Measurements from ENCODE around the gene PRPF19.
A peak's percentile ranks its signal among the peaks of the same experiment; 100 is the strongest.
"Not testable (repeated sequence)": the region's sequence is repeated elsewhere in the genome, so short reads cannot be mapped to it uniquely, and the experiment has no call there.

Gene PRPF19

GRCh38 chr11:60910711-60911380 is 4.5 kb upstream of the PRPF19 start:
- H3K9me3 ChIP-seq (ENCODE audit: insufficient read depth, low read length): no peaks in the 10 kb centered on the region
- no peak for DNase-seq (ENCODE audit: low read depth, low spot score)
- no peak overlapping the region for H3K4me3 ChIP-seq (ENCODE audit: insufficient read length, low read depth)
- H3K9ac ChIP-seq (ENCODE audit: insufficient read length, low read depth): no peak overlapping the region
- H3K36me3 ChIP-seq (ENCODE audit: insufficient read depth, insufficient read length, low read length): no peaks in the 10 kb centered on the region
- peaks cover 40% of the 10 kb centered on the region for H3K27me3 ChIP-seq (ENCODE audit: insufficient read depth, insufficient read length)
- no peak for TF ChIP-seq ZNF274 (IDR thresholded peaks at IDR 0.05; ENCODE audit: low read depth, low read length)
- TF ChIP-seq YY1 (IDR thresholded peaks at IDR 0.05; ENCODE audit: insufficient read depth, insufficient read length): no peak
- no peak for TF ChIP-seq SUZ12 (IDR thresholded peaks at IDR 0.05; ENCODE audit: extremely low read depth, insufficient read depth, insufficient read length)
- peaks cover 5% of the 10 kb centered on the region for H3K4me1 ChIP-seq (ENCODE audit: insufficient read depth, insufficient read length)

GRCh38 chr11:60910281-60910687 is 3.9 kb upstream of the PRPF19 start:
- Histone ChIP-seq H3K36me3 (ENCODE audit: insufficient read depth, insufficient read length, low read length) (peaks cover 2% of the 10 kb centered on the region), H3K4me1 (ENCODE audit: insufficient read depth, insufficient read length) (peaks cover 3% of the 10 kb centered on the region), H3K9me3 (ENCODE audit: insufficient read depth, low read length) (no peaks in the 10 kb centered on the region), H3K9ac (ENCODE audit: insufficient read length, low read depth) (no peak overlapping the region), H3K27me3 (ENCODE audit: insufficient read depth, insufficient read length) (peaks cover 40% of the 10 kb centered on the region), H3K4me3 (ENCODE audit: insufficient read length, low read depth) (no peak overlapping the region)
- DNase-seq (ENCODE audit: low read depth, low spot score): no peak
- no peak for TF ChIP-seq SUZ12 (IDR thresholded peaks at IDR 0.05; ENCODE audit: extremely low read depth, insufficient read depth, insufficient read length)
- no peak for TF ChIP-seq YY1 (IDR thresholded peaks at IDR 0.05; ENCODE audit: insufficient read depth, insufficient read length)
- no peak for TF ChIP-seq ZNF274 (IDR thresholded peaks at IDR 0.05; ENCODE audit: low read depth, low read length)

DNA sequence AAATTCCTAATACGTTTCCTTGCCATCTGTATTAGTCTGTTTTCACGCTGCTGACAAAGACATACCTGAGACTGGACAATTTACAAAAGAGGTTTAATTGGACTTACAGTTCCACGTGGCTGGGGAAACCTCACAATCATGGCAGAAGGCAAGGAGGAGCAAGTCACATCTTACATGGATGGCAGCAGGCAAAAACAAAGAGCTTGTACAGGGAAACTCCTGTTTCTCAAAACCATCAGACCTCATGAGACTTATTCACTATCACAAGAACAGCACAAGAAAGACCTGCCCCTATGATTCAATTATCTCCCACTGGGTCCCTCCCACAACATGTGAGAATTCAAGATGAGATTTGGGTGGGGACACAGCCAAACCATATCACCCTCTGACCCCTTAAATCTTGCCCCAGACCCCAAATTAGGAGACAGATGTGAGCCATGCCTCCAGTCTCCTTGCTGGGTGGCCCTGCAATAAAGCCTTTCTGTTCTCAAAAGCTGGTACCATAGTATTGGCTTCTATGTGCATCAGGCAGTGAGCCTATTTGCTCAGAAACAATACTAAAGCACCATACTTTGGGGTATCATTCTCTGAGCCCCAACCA is 3.4 kb upstream of the PRPF19 start:
- not testable (repeated sequence) for H3K4me1 ChIP-seq (ENCODE audit: insufficient read depth, insufficient read length); H3K36me3 ChIP-seq (ENCODE audit: insufficient read depth, insufficient read length, low read length); DNase-seq (ENCODE audit: low read depth, low spot score); H3K9ac ChIP-seq (ENCODE audit: insufficient read length, low read depth); H3K9me3 ChIP-seq (ENCODE audit: insufficient read depth, low read length); H3K4me3 ChIP-seq (ENCODE audit: insufficient read length, low read depth)
- H3K27me3 ChIP-seq (ENCODE audit: insufficient read depth, insufficient read length): peaks cover 40% of the 10 kb centered on the region

DNA sequence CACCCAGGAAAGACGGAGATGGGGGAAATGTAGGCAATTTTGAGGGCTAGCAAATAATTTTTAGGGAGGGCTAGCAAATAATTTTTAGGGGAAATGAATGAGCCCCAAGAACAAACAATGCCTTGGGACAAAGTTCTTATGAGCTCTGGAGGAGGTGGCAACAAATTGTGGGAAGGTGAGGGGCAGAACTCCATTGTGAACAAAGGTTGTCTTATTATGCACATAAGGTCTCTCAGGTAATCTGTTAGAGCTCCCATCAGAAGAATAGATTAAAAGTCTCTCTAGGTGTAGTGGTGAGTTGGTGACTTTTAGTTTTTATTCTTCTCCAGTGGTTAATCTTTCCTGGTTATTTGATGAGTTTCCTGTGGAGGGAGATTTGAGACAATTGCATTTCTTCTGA is 2.4 kb upstream of the PRPF19 start:
- DNase-seq (ENCODE audit: low read depth, low spot score): no peak
- H3K36me3 ChIP-seq (ENCODE audit: insufficient read depth, insufficient read length, low read length): peaks cover 17% of the 10 kb centered on the region
- H3K9ac ChIP-seq (ENCODE audit: insufficient read length, low read depth): no peak overlapping the region
- H3K4me3 ChIP-seq (ENCODE audit: insufficient read length, low read depth): no peak overlapping the region
- no peaks in the 10 kb centered on the region for H3K9me3 ChIP-seq (ENCODE audit: insufficient read depth, low read length)
- H3K4me1 ChIP-seq (ENCODE audit: insufficient read depth, insufficient read length): no peaks in the 10 kb centered on the region
- TF ChIP-seq YY1 (IDR thresholded peaks at IDR 0.05; ENCODE audit: insufficient read depth, insufficient read length): no peak
- TF ChIP-seq ZNF274 (IDR thresholded peaks at IDR 0.05; ENCODE audit: low read depth, low read length): no peak
- no peak for TF ChIP-seq SUZ12 (IDR thresholded peaks at IDR 0.05; ENCODE audit: extremely low read depth, insufficient read depth, insufficient read length)
- H3K27me3 ChIP-seq (ENCODE audit: insufficient read depth, insufficient read length): peaks cover 40% of the 10 kb centered on the region

GRCh38 chr11:60905551-60906113 is 753 bp downstream of the PRPF19 start:
- H3K27me3 ChIP-seq (ENCODE audit: insufficient read depth, insufficient read length): peaks cover 34% of the 10 kb centered on the region
- no peak for DNase-seq (ENCODE audit: low read depth, low spot score)

GRCh38 chr11:60905047-60905446 is 1.3 kb downstream of the PRPF19 start:
- peaks cover 31% of the 10 kb centered on the region for H3K27me3 ChIP-seq (ENCODE audit: insufficient read depth, insufficient read length)
- DNase-seq (ENCODE audit: low read depth, low spot score): no peak
- peak overlapping the region; percentile 97 for H3K9ac ChIP-seq (ENCODE audit: insufficient read length, low read depth)
- peak overlapping the region; percentile 92 for H3K4me3 ChIP-seq (ENCODE audit: insufficient read length, low read depth)
- no peak for TF ChIP-seq ZNF274 (IDR thresholded peaks at IDR 0.05; ENCODE audit: low read depth, low read length)
- TF ChIP-seq SUZ12 (IDR thresholded peaks at IDR 0.05; ENCODE audit: extremely low read depth, insufficient read depth, insufficient read length): no peak
- TF ChIP-seq YY1 (IDR thresholded peaks at IDR 0.05; ENCODE audit: insufficient read depth, insufficient read length): no peak
- no peaks in the 10 kb centered on the region for H3K9me3 ChIP-seq (ENCODE audit: insufficient read depth, low read length)
- no peaks in the 10 kb centered on the region for H3K4me1 ChIP-seq (ENCODE audit: insufficient read depth, insufficient read length)
- H3K36me3 ChIP-seq (ENCODE audit: insufficient read depth, insufficient read length, low read length): peaks cover 55% of the 10 kb centered on the region

More at GRCh38 chr11:60905551-60906113, 753 bp downstream of the PRPF19 start:
- Histone ChIP-seq H3K4me3 (ENCODE audit: insufficient read length, low read depth) (peak overlapping the region; percentile 92), H3K9ac (ENCODE audit: insufficient read length, low read depth) (peak overlapping the region; percentile 97), H3K36me3 (ENCODE audit: insufficient read depth, insufficient read length, low read length) (peaks cover 49% of the 10 kb centered on the region), H3K9me3 (ENCODE audit: insufficient read depth, low read length) (no peaks in the 10 kb centered on the region), H3K4me1 (ENCODE audit: insufficient read depth, insufficient read length) (no peaks in the 10 kb centered on the region)
- TF ChIP-seq YY1 (IDR thresholded peaks at IDR 0.05; ENCODE audit: insufficient read depth, insufficient read length) (no peak), SUZ12 (IDR thresholded peaks at IDR 0.05; ENCODE audit: extremely low read depth, insufficient read depth, insufficient read length) (no peak), ZNF274 (IDR thresholded peaks at IDR 0.05; ENCODE audit: low read depth, low read length) (no peak)

DNA sequence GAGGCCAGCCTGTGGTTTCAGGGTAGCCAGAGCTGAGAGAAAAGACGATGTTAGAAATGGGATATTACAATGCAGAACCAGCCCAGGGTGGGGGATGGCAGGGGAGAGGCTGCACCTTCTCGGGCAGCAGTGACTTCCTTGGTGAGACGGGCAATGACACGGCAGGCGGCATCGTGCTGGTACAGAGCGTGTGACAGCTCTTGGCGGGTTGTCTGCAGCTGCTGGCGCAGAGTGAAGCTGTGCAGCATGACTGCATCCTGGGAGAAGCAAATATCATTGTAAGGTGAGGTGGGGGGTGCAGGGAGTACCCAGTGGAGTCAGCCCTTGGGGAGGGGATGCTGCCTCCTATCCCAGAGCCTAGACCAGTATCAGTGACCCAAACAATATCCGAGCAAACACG is 3.8 kb downstream of the PRPF19 start:
- Histone ChIP-seq H3K9me3 (ENCODE audit: insufficient read depth, low read length) (no peaks in the 10 kb centered on the region), H3K4me3 (ENCODE audit: insufficient read length, low read depth) (no peak overlapping the region), H3K4me1 (ENCODE audit: insufficient read depth, insufficient read length) (no peaks in the 10 kb centered on the region), H3K27me3 (ENCODE audit: insufficient read depth, insufficient read length) (peaks cover 6% of the 10 kb centered on the region), H3K36me3 (ENCODE audit: insufficient read depth, insufficient read length, low read length) (peaks cover 78% of the 10 kb centered on the region), H3K9ac (ENCODE audit: insufficient read length, low read depth) (no peak overlapping the region)
- no peak for TF ChIP-seq SUZ12 (IDR thresholded peaks at IDR 0.05; ENCODE audit: extremely low read depth, insufficient read depth, insufficient read length)
- DNase-seq (ENCODE audit: low read depth, low spot score): no peak

Measured in NT2/D1 (cell line).